ENCODE measurements around the gene CYP3A5. TPM values are rescaled to one million over a fixed set of nuclear protein-coding genes. Genes with fewer than 3 reads are reported as not detected.

Gene CYP3A5
- total and polyA plus RNA-seq, 9 of the 15 experiments (the other 6 are each of a cell fraction or from before 2014, with no cell fraction given): 0.73 to 2.8 (median 1.5) TPM

GRCh38 chr7:99672573-99672972 lies 7.2 kb downstream of the CYP3A5 start:
- ChIA-PET CTCF (ENCODE audit: low intra/inter-chr PET ratio) (no interaction called here), POLR2A (no interaction called here)
- H2AFZ ChIP-seq (ENCODE audit: low read depth, low read length): no peak overlapping the region
- FAIRE-seq: no peak
- DNase-seq (ENCODE audit: extremely low read depth in 1 of 4, low spot score in 3 of 4): no peak
- no peaks in the 10 kb centered on the region; the same call in 2 of the 3 replicates for H3K36me3 ChIP-seq (ENCODE audit: control insufficient read depth, insufficient read depth, low read length)
- intact Hi-C loops (cut with micrococcal nuclease): no loop called here
- 23% methylated on average over 7 of the region's 7 CpGs for WGBS (ENCODE audit: insufficient coverage, low coverage, missing lambda C conversion rate)
- H3K4me2 ChIP-seq (ENCODE audit: insufficient read depth, low read length): no peak overlapping the region
- peak; percentile 57 for ATAC-seq
- H3K9me1 ChIP-seq (ENCODE audit: control insufficient read depth, insufficient read depth, low read length): no peaks in the 10 kb centered on the region
- no peak overlapping the region for H3K4me3 ChIP-seq
- H3K9me3 ChIP-seq (replicated peaks; ENCODE audit: control insufficient read depth, insufficient read depth, low read depth, low read length): no peaks in the 10 kb centered on the region
- no peaks in the 10 kb centered on the region for H4K20me1 ChIP-seq (replicated peaks; ENCODE audit: control insufficient read depth, insufficient read depth, low read length)
- H3K79me2 ChIP-seq (ENCODE audit: control insufficient read depth, insufficient read depth, low read length): no peaks in the 10 kb centered on the region
- H3K4me1 ChIP-seq (replicated peaks in 1 of 2; ENCODE audit: control insufficient read depth in 2 of 2, insufficient read depth in 2 of 2, low read length in 2 of 2): peaks cover 0 to 13% of the 10 kb centered on the region in 2 experiments; a peak in 3 of 5 replicates
- H3K9ac ChIP-seq (ENCODE audit: insufficient read depth in 1 of 2, low read depth in 2 of 2, low read length in 2 of 2): no peak overlapping the region
- H3K27me3 ChIP-seq (ENCODE audit: control insufficient read depth in 2 of 2, insufficient read depth in 2 of 2, low read length in 2 of 2): no peaks in the 10 kb centered on the region
- BruUV-seq (replicated peaks): no TSS peak
- no peak overlapping the region for H3K27ac ChIP-seq (ENCODE audit: extremely low read depth, low read depth, low read length)
- in situ Hi-C loops (cut with MboI): no loop called here
- TF ChIP-seq HLTF (IDR thresholded peaks at IDR 0.05) (no peak), ZNF592 (IDR thresholded peaks at IDR 0.05) (no peak), CBX5 (IDR thresholded peaks at IDR 0.05; ENCODE audit: borderline replicate concordance, low read depth) (no peak), ZKSCAN1 (IDR thresholded peaks at IDR 0.05; ENCODE audit: low read depth, low read length) (no peak), DMBX1 (CRISPR knock-in tag; IDR thresholded peaks at IDR 0.05; ENCODE audit: borderline replicate concordance) (no peak), ZBTB5 (IDR thresholded peaks at IDR 0.05) (no peak), SMARCE1 (IDR thresholded peaks at IDR 0.05) (no peak), ZNF146 (CRISPR knock-in tag; IDR thresholded peaks at IDR 0.05; ENCODE audit: unreplicated experiment) (no peak), POLR3G (IDR thresholded peaks at IDR 0.05; ENCODE audit: extremely low read depth, insufficient read length, insufficient replicate concordance) (no peak), NRF1 (conservative IDR thresholded peaks at IDR 0.05 in 1 of 2, IDR thresholded peaks at IDR 0.05 in 1 of 2) (no peak), ZNF280A (IDR thresholded peaks at IDR 0.05; ENCODE audit: low read depth, partially characterized antibody) (no peak), ZNF449 (CRISPR knock-in tag; IDR thresholded peaks at IDR 0.05) (no peak), MXI1 (IDR thresholded peaks at IDR 0.05; ENCODE audit: low read depth, low read length) (no peak), CBX1 (IDR thresholded peaks at IDR 0.05; ENCODE audit: low read depth) (no peak), NR3C1 (CRISPR knock-in tag; IDR thresholded peaks at IDR 0.05) (no peak), ZNF431 (CRISPR knock-in tag; IDR thresholded peaks at IDR 0.05) (no peak)

Data from K562 (cell line).